ENCODE data around the gene CDH4. TPM values are rescaled to one million over a fixed set of nuclear protein-coding genes. Genes with fewer than 3 reads are reported as not detected.
A peak's percentile ranks its signal among the peaks of the same experiment; 100 is the strongest.

The CDH4 gene
- total and polyA plus RNA-seq, 2 of the 8 experiments (the other 6 are each of a cell fraction or from before 2014, with no cell fraction given) = 4.3 to 7.9 TPM

GRCh38 chr20:61299618-61300017, 47.6 kb downstream of the CDH4 start:
- Histone ChIP-seq H2AK5ac (ENCODE audit: low read depth, low read length) (0 out of 2 replicates have a peak overlapping the region, but pooled peaks have one; percentile 39), H2AFZ (ENCODE audit: low read length) (no peak overlapping the region), H4K91ac (replicated peaks; ENCODE audit: insufficient read length, low read length) (no peak overlapping the region), H3K18ac (ENCODE audit: extremely low read depth, low read length) (no peak overlapping the region), H3K27me3 (replicated peaks in 1 of 4; ENCODE audit: control insufficient read depth in 3 of 4, extremely low read depth in 1 of 4, insufficient read depth in 3 of 4, low read length in 3 of 4) (peaks cover 0 to 2% (median under 1%) of the 10 kb centered on the region in 4 experiments; a peak in 1 of 7 replicates), H2BK120ac (replicated peaks; ENCODE audit: low read depth, low read length) (no peak overlapping the region), H3K4me3 (ENCODE audit: extremely low read depth in 1 of 4, insufficient read depth in 2 of 4, low read depth in 3 of 4, low read length in 4 of 4) (no peak overlapping the region), H2BK20ac (ENCODE audit: low read length) (no peak overlapping the region), H3K9ac (replicated peaks in 1 of 4; ENCODE audit: extremely low read depth in 1 of 4, low read depth in 3 of 4, low read length in 3 of 4) (no peak overlapping the region), H3K79me1 (ENCODE audit: low read depth, low read length) (peaks cover 1% of the 10 kb centered on the region; the same call in 1 of the 2 replicates), H2BK5ac (ENCODE audit: low read depth, low read length) (no peak overlapping the region), H2BK12ac (ENCODE audit: low read depth, low read length) (no peak overlapping the region), H3K36me3 (ENCODE audit: control insufficient read depth in 2 of 4, insufficient read depth in 4 of 4, low read length in 3 of 4) (no peaks in the 10 kb centered on the region), H3K27ac (ENCODE audit: low read depth, low read length) (no peak overlapping the region), H3K56ac (replicated peaks; ENCODE audit: insufficient read length, low read depth, low read length) (no peak overlapping the region), H3K4ac (replicated peaks; ENCODE audit: insufficient read length, low read depth, low read length) (no peak overlapping the region), H4K8ac (ENCODE audit: extremely low read depth, insufficient read depth, low read length) (no peak overlapping the region), H3K23ac (ENCODE audit: insufficient read length) (no peak overlapping the region), H3K4me1 (replicated peaks in 1 of 4; ENCODE audit: control insufficient read depth in 3 of 4, insufficient read depth in 4 of 4, low read length in 3 of 4) (peaks cover 0 to 3% (median 0%) of the 10 kb centered on the region in 4 experiments; a peak in 3 of 7 replicates), H4K5ac (ENCODE audit: insufficient read length, low read depth, low read length) (no peak overlapping the region), H2BK15ac (ENCODE audit: low read length) (no peak overlapping the region), H3K23me2 (ENCODE audit: low read depth, low read length) (peaks cover 4% of the 10 kb centered on the region), H3K9me3 (ENCODE audit: insufficient read depth in 2 of 2, low read depth in 1 of 2, low read length in 1 of 2) (no peaks in the 10 kb centered on the region), H3K79me2 (ENCODE audit: control insufficient read depth in 1 of 2, insufficient read depth in 2 of 2, low read length in 2 of 2) (peaks cover 0 to 1% of the 10 kb centered on the region in 2 experiments; a peak in 1 of 4 replicates), H3K14ac (ENCODE audit: insufficient read length) (no peak overlapping the region), H3K4me2 (ENCODE audit: insufficient read depth in 1 of 2, low read depth in 2 of 2, low read length in 2 of 2) (no peak overlapping the region), H4K20me1 (replicated peaks in 1 of 2; ENCODE audit: control insufficient read depth in 1 of 2, insufficient read depth in 2 of 2, low read length in 2 of 2) (peaks cover 0 to 4% of the 10 kb centered on the region in 2 experiments)
- ChIA-PET POLR2A (ENCODE audit: partially characterized antibody) (interaction anchor here (1.6 kb wide), 1 partner anchor 13 kb away, joined by 4 read pairs; no protein-coding TSS in a partner anchor), CTCF (ENCODE audit: partially characterized antibody) (no interaction called here)
- TF ChIP-seq EP300 (IDR thresholded peaks at IDR 0.05; ENCODE audit: borderline replicate concordance in 1 of 2, low read depth in 2 of 2, low read length in 2 of 2) (no peak), CTCF (IDR thresholded peaks at IDR 0.05; ENCODE audit: control extremely low read depth in 1 of 3, insufficient read depth in 1 of 3, low read depth in 1 of 3, low read length in 3 of 3) (no peak), CBX5 (IDR thresholded peaks at IDR 0.05; ENCODE audit: low read depth, low read length) (no peak), HDAC6 (IDR thresholded peaks at IDR 0.05; ENCODE audit: low read depth, low read length) (no peak), TCF12 (IDR thresholded peaks at IDR 0.05; ENCODE audit: low read depth, low read length) (no peak), GTF2F1 (IDR thresholded peaks at IDR 0.05; ENCODE audit: borderline replicate concordance, low read depth, low read length) (no peak), CHD1 (IDR thresholded peaks at IDR 0.05; ENCODE audit: low read depth, low read length) (no peak), RBBP5 (IDR thresholded peaks at IDR 0.05; ENCODE audit: borderline replicate concordance, low read depth, low read length) (no peak), SP1 (IDR thresholded peaks at IDR 0.05; ENCODE audit: low read depth, low read length) (no peak), SAP30 (IDR thresholded peaks at IDR 0.05; ENCODE audit: insufficient read depth, insufficient replicate concordance, low read length) (no peak), KDM5A (IDR thresholded peaks at IDR 0.05; ENCODE audit: low read length) (no peak)
- no peak for FAIRE-seq
- WGBS, 2 experiments (ENCODE audit: extremely low coverage in 1 of 2, insufficient coverage in 1 of 2, insufficient read length in 1 of 2, insufficient replicate concordance in 2 of 2, low coverage in 1 of 2, low lambda C conversion rate in 2 of 2, missing lambda C conversion rate in 1 of 2) = 89% methylated on average over 7 of the region's 7 CpGs; no CpG with 5 or more reads in 1 of the 2 experiments
- DNase-seq (ENCODE audit: low read depth in 1 of 2, low spot score in 2 of 2) = no peak

All from H1 (cell line).